Measurements from ENCODE around the gene B4GALT7. TPM values are rescaled to one million over a fixed set of nuclear protein-coding genes. Genes with fewer than 3 reads are reported as not detected.

B4GALT7 gene
- total RNA-seq, 1 experiment from 2014 or later: 21.7 TPM

DNA sequence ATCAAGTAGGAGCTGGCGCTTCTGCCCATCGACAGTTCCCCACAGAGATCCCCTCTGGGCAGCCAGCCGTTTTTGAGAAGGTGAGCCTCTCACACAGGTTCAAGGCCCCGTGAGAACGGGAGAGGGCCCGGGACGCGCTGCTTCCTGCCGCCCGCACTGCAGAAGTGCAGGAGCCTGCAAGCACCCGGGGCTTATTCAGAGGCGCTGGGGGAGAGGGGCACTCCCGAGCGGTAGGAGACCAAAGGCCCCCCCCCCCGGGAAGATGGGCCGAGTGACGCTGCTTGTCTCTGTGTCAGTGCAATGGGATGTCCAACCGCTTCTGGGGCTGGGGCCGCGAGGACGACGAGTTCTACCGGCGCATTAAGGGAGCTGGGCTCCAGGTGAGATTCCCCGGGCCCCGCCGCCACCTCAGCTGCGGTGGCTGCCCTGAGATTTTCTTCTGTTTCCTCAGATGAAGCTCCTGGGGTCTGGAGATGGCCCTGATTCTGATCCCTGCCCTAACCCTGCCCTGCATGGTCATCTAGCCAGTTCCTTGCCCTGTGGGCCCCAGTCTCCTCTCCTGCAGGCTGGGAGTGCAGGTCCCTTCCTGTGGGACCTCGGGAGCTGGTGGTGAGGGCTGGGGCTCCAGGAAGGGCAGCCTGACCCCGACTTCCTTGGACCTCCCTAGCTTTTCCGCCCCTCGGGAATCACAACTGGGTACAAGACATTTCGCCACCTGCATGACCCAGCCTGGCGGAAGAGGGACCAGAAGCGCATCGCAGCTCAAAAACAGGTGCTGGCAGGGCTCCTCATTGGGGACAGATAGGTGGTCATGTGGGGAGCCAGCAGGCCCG lies 8.5 kb downstream of the B4GALT7 start (continued):
- TF ChIP-seq NR3C1 (CRISPR knock-in tag; conservative IDR thresholded peaks at IDR 0.05; ENCODE audit: low read depth): no peak
- no peak for TF ChIP-seq EMX1 (CRISPR knock-in tag; IDR thresholded peaks at IDR 0.05)
- TF ChIP-seq, protein P1, sequence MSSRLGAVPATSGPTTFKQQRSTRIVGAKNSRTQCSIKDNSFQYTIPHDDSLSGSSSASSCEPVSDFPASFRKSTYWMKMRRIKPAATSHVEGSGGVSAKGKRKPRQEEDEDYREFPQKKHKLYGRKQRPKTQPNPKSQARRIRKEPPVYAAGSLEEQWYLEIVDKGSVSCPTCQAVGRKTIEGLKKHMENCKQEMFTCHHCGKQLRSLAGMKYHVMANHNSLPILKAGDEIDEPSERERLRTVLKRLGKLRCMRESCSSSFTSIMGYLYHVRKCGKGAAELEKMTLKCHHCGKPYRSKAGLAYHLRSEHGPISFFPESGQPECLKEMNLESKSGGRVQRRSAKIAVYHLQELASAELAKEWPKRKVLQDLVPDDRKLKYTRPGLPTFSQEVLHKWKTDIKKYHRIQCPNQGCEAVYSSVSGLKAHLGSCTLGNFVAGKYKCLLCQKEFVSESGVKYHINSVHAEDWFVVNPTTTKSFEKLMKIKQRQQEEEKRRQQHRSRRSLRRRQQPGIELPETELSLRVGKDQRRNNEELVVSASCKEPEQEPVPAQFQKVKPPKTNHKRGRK (CRISPR knock-in tag; IDR thresholded peaks at IDR 0.05; ENCODE audit: borderline replicate concordance): no peak
- no peak for TF ChIP-seq JUN (CRISPR knock-in tag; IDR thresholded peaks at IDR 0.05)
- TF ChIP-seq, protein P2, sequence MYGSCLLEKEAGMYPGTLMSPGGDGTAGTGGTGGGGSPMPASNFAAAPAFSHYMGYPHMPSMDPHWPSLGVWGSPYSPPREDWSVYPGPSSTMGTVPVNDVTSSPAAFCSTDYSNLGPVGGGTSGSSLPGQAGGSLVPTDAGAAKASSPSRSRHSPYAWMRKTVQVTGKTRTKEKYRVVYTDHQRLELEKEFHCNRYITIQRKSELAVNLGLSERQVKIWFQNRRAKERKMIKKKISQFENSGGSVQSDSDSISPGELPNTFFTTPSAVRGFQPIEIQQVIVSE (CRISPR knock-in tag; IDR thresholded peaks at IDR 0.05; ENCODE audit: borderline replicate concordance): no peak

DNA sequence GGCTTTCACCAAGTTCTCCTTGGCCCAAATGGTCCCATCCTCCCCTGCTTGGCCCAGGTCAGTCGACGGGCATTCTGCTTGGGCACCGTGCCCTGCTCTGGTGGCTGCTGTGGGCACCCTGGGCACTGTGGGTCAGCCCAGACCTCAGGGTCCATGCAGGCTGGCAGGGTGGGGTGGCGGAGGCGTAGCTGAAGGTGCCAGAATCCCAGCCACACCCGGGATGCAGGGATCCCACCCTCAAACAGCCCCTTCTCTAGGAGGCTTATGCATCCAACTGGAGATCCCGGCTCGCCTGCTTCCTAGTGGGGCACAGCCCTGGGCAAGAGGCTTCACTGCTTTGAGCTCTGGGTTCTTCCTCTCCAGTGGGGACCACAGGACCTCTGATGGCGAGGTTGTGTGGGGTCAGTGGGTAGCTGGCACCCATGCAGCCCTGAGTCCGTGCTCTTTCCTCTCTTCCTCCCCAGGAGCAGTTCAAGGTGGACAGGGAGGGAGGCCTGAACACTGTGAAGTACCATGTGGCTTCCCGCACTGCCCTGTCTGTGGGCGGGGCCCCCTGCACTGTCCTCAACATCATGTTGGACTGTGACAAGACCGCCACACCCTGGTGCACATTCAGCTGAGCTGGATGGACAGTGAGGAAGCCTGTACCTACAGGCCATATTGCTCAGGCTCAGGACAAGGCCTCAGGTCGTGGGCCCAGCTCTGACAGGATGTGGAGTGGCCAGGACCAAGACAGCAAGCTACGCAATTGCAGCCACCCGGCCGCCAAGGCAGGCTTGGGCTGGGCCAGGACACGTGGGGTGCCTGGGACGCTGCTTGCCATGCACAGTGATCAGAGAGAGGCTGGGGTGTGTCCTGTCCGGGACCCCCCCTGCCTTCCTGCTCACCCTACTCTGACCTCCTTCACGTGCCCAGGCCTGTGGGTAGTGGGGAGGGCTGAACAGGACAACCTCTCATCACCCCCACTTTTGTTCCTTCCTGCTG lies 9.4 kb downstream of the B4GALT7 start:
- DNase-seq (ENCODE audit: low spot score): no peak
- H3K4me1 Mint-ChIP-seq: peaks cover 17% of the 10 kb centered on the region
- 0 out of 2 replicates have a peak, but pooled peaks cover 2% of the 10 kb centered on the region for H3K36me3 Mint-ChIP-seq
- ATAC-seq: no peak
- TF ChIP-seq TP53 (CRISPR knock-in tag; IDR thresholded peaks at IDR 0.05): no peak
- ChIA-PET POLR2A (no interaction called here), CTCF (interaction anchor here (1.0 to 2.2 kb wide), 2 partner anchors 16 to 17 kb away, joined by 3 to 38 read pairs; partner anchors contain the start of gene TMED9)
- no peak overlapping the region for H3K27ac Mint-ChIP-seq
- H3K27me3 Mint-ChIP-seq (ENCODE audit: low read depth): no peaks in the 10 kb centered on the region; the same call in 1 of the 2 replicates
- no peak overlapping the region for H3K4me3 Mint-ChIP-seq
- H3K9me3 Mint-ChIP-seq: no peaks in the 10 kb centered on the region

DNA sequence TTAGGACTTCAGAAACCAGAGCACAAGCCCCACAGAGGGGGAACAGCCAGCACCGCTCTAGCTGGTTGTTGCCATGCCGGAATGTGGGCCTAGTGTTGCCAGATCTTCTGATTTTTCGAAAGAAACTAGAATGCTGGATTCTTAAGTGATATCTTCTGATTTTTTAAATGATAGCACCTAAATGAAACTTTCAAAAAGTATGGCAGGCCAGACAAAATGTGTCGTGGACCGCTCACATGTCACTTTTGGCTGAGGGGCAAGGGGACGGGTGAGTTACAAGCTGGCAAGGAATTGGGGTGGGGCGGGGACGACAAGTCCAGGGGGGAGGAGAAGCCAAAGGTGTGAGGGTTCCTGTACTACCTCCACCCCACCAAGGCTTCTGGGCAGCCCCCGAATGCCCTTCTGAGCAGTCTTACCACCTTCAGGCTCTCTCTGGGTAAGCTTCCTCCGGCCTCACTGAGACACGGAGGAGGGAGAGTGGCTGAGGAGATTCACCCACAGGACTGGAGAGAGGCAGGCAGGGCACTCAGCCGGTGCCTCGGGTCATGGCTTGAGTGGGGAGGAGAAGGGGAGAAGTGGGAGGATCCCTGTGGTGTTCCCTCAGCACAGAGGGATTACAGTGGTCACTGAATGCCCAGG lies 10.3 kb downstream of the B4GALT7 start:
- TF ChIP-seq MXD4 (CRISPR knock-in tag; IDR thresholded peaks at IDR 0.05; ENCODE audit: borderline replicate concordance): no peak
- no peaks in the 10 kb centered on the region; the same call in 1 of the 2 replicates for H3K27me3 Mint-ChIP-seq (ENCODE audit: low read depth)
- no peak for DNase-seq (ENCODE audit: low spot score)
- H3K27ac Mint-ChIP-seq: no peak overlapping the region; the same call in 1 of the 2 replicates
- no peaks in the 10 kb centered on the region for H3K9me3 Mint-ChIP-seq
- 0 out of 2 replicates have a peak, but pooled peaks cover 2% of the 10 kb centered on the region for H3K36me3 Mint-ChIP-seq
- H3K4me1 Mint-ChIP-seq: peaks cover 17% of the 10 kb centered on the region
- ChIA-PET POLR2A (no interaction called here), CTCF (interaction anchor here (1.0 kb wide), 1 partner anchor 18 kb away, joined by 3 read pairs; the partner anchor contains the start of gene TMED9)
- H3K4me3 Mint-ChIP-seq: no peak overlapping the region
- no peak for ATAC-seq

DNA sequence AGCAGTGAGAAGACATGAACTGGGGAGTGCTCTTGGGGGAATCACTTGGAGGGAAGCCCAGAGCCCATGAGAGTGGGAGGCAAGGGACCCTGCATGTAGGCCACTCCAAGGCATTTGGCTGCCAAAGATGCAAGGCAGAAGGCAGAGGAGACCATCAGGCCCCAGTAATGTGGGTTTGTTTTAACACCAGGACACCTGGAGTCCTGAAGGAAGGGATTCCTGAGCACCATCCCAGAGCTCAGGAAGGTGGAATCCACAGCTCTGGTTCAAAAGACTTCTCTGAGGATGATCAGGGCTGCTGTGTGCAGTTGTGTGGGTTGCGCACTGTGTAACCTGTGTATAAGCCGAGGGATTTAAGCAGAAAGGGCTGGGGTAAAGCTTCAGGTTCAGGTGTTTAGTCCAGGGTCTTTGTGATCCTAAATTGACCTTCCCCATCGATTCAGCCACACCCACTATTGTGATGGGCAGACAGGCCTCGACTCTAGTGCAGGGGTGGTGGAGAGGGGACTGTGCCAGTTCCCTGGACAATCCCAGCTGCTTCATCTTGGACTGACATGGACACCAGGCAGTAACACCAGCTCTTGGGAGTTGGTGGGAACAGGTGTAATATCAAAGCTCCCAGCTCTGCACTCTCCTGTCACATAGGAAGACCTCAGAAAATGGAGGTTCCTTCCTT lies 11.0 kb downstream of the B4GALT7 start:
- no peak overlapping the region; the same call in 1 of the 2 replicates for H3K27ac Mint-ChIP-seq
- H3K4me1 Mint-ChIP-seq: peaks cover 17% of the 10 kb centered on the region
- ChIA-PET CTCF (no interaction called here), POLR2A (interaction anchor here (0.7 kb wide), 1 partner anchor 11 kb away, joined by 4 read pairs; the partner anchor contains the start of gene B4GALT7)
- H3K9me3 Mint-ChIP-seq: no peaks in the 10 kb centered on the region
- H3K4me3 Mint-ChIP-seq: no peak overlapping the region
- no peaks in the 10 kb centered on the region; the same call in 1 of the 2 replicates for H3K27me3 Mint-ChIP-seq (ENCODE audit: low read depth)
- TF ChIP-seq, protein P3, sequence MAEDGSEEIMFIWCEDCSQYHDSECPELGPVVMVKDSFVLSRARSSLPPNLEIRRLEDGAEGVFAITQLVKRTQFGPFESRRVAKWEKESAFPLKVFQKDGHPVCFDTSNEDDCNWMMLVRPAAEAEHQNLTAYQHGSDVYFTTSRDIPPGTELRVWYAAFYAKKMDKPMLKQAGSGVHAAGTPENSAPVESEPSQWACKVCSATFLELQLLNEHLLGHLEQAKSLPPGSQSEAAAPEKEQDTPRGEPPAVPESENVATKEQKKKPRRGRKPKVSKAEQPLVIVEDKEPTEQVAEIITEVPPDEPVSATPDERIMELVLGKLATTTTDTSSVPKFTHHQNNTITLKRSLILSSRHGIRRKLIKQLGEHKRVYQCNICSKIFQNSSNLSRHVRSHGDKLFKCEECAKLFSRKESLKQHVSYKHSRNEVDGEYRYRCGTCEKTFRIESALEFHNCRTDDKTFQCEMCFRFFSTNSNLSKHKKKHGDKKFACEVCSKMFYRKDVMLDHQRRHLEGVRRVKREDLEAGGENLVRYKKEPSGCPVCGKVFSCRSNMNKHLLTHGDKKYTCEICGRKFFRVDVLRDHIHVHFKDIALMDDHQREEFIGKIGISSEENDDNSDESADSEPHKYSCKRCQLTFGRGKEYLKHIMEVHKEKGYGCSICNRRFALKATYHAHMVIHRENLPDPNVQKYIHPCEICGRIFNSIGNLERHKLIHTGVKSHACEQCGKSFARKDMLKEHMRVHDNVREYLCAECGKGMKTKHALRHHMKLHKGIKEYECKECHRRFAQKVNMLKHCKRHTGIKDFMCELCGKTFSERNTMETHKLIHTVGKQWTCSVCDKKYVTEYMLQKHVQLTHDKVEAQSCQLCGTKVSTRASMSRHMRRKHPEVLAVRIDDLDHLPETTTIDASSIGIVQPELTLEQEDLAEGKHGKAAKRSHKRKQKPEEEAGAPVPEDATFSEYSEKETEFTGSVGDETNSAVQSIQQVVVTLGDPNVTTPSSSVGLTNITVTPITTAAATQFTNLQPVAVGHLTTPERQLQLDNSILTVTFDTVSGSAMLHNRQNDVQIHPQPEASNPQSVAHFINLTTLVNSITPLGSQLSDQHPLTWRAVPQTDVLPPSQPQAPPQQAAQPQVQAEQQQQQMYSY (CRISPR knock-in tag; IDR thresholded peaks at IDR 0.05): peak; percentile 71
- TF ChIP-seq ZNF423 (CRISPR knock-in tag; IDR thresholded peaks at IDR 0.05): no peak
- ATAC-seq: no peak
- no peaks in the 10 kb centered on the region for H3K36me3 Mint-ChIP-seq
- no peak for DNase-seq (ENCODE audit: low spot score)
